Activated naive CD4-positive, alpha-beta T cell (primary cell): ENCODE results near the gene BRD2.

Experiments
- DNase-seq, 4 experiments: peaks; one replicate each; lab custom pipeline; 2025; lab: John Stamatoyannopoulos, UW

The BRD2 gene

DNA sequence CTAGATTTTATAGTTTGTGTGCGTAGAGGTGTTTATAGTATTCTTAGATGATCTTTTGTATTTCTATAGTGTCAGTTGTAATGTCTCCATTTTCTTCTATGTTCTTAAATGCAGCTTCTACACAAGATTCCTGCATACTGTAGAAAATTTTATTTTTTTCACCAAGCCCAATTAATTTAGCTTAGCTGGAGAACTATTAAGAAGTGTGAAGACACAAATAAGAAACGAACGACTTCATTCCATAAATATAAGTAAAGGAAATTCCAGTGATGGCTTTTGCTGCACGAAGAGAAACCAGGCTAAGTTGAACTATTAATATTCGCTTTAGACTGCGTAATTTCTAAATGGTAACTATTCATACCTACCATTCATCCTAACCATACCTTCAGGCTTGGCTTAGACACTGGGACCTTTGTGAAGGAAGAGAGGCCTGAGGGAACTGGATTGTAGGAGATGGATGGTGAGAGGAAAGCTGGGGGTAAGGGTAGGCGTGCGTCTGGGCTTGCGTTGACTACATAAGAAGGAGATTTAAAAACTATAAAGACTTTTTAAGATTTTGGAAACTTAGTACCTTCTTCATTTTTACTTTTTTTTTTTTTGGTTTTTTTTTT lies 25.1 kb downstream of the BRD2 start:
- DNase-seq, result no peak

DNA sequence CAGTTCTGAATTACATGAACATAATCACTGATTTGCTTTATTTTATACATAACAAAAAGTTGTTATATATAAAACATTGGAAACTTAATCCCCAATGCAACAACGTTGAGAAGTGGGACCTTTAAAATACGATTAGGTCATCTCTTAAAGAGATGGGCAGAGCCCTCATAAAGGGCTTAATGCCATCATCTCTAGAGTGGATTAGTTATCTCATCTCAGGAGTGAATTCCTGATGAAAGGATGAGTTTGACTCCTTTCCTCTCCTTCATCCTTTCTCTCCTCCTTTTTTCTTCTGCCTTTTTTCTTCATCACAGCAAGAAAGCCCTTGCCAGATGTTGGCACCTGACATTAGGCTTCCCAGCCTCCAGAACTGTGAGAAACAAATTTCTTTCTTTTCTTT lies 27.1 kb downstream of the BRD2 start:
- DNase-seq, result no peak

DNA sequence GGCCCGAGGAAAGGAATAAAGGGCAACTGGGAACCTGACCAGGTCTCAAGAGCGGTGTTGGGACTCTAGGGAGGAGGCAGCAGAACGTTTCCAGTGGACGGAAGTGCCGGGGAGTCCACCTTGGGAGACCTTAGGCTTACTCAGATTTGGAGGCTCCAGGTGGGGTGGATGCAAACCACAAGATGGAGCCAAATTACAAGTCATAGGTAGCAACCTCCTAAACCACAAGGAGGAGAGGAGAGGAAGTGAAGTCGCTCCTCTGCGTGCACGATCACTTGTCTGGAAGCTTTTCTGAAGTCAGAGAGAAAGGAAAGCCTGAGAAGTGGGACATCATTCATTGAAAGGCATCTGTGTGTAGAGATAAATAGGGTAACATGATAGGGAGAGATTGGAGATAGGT lies 31.7 kb downstream of the BRD2 start:
- no peak for DNase-seq

DNA sequence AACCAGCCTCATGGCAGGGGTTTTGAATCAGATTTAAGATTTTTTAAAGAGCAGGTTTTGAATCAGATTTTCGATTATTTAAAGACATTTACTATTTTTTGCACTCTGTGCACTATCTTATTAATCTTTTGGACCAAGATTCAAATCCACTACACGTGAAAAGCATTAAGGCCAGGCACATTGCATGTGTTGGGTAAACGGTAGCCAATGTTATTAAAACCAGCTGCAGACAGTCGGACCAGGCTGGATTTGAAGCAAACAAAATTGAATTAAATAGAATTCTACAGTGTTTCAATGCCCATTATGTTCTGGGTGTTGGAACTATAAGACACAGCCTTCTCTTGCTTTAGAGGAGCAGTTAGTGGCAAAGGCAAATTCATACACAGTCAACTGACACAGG lies 33.3 kb downstream of the BRD2 start:
- DNase-seq, result no peak

DNA sequence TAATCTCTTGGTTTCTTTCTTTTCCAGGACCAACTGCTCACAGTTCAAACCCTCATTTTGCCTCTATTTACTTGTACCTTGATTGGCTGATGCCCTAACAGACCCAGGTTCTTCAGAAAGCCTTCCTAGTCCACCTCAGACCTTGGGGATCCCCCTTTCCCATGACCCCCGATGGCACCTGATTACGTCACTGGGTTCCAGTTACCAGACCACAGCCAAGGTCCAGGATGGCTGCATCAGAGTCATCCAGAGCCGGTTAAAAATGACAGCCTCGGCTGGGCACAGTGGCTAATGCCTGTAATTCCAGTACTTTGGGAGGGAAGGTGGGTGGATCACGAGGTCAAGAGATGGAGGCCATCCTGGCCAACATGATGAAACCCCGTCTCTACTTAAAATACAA lies 36.5 kb downstream of the BRD2 start:
- no peak for DNase-seq

DNA sequence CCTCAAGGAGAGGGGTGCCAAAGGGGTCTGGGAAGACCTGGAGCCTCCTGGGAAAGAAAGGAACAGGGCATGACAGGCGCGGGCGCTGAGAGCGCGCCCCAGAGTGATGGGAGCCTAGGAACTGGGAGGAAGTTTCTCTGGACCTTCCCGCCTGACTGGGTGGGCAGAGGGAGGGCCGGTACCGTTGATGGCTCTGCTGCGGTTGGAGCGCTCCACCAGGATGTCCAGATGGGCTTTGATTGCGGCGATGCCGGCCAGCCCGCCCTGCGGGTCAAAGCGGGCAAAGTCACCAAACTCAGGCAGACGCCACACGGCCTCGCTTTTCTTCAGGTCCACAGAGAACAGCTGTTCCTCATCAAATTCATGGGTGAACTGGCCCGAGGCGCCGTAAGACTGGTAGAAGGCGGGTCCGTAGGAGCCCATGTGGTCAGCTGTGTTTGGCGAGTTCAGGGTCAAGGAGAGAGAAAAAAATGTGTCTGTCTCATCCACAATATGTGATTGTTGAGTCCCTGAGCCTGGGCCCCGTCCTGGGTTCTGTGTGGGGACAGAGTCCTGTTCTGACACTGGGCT lies 39.5 kb downstream of the BRD2 start:
- DNase-seq, result no peak

DNA sequence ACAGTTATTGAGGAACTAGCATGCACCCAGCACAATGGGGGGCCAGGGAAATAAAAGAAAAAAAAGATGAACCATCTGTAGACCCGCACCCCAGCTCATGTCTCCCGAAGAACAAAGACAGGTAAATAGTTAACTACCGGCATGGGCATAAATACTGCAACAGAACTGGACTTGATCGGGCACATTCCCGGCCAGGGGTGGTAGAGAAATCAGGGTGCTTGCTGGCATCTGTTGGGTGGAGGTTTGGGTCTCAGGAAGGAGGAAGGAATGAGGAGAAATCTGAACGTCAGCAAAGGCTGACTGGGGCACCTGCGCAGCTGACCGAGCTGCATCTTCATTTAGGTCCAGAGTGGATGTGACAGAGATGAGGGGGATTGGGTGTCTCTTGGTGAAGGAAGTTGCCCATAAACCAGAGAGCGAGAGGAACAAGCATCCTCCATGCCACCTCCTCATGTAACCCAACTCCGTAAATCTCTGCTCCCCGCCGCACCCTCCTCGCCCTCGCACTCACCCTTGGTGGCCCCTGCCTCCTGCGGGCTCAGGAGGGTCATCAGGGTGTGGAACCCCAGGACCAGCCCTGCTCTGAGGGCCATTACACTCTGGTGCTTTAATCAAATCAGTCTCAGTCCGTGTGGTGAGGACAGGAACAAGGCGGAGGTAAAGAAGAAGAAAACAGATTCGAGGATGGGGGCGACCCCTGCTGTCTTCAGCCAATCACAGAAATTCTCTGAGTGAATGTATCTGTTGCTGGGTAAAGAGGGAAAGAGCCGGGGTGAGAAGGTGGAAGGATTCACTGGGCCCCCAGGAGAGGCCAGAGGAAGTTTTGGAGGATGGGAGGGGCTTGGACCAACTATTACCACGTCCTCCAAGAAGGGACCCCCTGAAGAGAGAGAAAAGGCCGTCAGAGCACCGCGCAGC lies 40.8 kb downstream of the BRD2 start, which contains the start of gene HLA-DOA:
HLA-DOA (minus strand) TSS at position 648 of the 918 bp plus-strand sequence.
- peak in 2 of 4 experiments; percentile 18 to 35 for DNase-seq

DNA sequence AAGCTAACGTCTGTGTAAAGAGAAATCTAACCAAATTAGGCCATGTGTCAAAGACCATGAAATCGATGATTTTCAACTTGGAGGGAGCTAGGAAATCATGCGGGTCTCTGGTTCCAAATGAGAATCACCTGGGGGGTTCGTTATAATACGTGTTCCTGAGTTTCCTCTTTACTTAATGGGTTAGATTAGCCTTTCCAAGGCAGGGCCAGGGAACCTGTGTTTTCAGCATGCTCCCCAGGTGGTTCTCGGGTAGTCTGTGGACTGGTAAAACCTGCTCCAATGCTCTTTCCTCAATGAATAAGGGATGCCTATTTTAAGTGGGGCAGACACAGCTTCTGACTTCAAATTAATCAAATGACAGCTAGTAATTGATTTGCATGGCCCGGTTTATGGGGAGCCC lies 42.0 kb downstream of the BRD2 start:
- DNase-seq, result no peak

DNA sequence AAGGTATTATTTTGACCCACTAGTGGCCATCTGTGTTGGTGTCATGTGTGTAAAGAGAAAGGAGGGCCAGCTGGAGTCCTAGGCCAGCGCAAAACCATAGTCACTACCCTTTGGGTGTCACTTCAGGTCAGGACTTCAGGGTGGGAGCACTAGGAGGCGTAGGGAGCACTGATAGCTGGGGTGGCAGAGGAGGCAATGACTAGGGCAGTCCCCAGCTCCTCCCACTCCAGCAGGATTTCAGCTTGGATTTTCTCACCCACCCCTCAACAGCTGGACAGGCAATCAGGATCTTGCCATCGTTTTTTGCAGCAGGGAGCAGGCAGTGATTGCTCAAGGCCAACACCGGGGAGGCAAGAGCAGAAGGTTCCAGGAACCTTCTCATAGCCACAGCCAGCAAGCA lies 45.2 kb downstream of the BRD2 start:
- DNase-seq, result no peak

DNA sequence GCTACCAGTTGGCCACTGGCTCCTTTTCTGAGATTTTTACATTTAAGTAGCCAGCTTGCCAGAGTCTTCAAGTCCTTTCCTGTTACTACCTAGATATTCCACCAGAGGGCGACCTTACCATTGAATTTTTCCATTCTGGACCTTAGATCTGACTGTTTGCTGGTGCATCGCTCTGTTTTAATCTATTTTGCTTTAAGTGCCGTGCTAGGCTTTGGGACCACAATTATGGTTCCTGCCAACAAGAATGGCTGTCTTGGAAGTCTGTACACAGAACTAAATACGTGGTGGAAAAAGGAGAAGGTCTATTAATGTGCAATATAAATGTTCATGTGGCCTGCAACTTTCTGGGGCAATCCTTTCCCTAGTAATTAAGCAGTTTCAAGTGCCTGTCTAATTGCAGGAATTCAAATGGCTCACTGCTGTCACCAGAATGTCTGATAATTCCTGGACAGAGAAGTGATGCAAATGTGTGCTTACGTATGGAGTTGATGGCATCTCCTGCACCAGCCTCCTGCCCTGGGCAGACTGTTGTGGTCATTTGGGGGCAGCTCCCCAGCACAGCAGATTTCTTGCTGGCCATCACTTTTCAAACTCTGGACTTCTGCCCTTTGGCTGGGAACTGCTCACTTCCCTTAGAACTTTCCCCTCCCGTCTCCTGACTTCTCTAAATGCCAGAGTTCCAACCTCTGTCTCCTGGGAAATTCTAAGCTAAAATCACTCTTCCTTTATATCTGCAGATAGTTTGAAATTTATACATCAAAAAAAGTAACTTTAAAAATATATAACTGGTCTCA lies 46.6 kb downstream of the BRD2 start:
- DNase-seq, result no peak

DNA sequence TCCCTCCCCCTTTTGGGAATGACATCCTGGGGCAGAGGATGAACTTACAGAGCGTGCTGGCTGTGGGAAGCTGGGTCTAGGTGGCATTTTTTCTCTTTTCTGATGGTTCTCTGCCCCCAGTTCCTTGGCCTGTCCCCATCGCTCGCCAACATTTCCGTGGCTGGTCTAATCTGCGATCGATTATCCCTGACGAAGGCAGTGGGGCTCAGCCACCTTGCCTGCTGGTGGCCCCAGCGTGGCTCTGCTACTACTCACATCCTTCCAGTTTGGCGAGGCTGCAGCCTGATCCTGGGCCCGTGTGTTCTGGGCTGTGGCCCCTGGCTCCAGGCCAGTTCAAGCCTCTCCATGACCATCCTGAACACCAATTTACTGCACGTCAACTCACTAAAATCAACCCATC lies 47.4 kb downstream of the BRD2 start:
- no peak for DNase-seq

DNA sequence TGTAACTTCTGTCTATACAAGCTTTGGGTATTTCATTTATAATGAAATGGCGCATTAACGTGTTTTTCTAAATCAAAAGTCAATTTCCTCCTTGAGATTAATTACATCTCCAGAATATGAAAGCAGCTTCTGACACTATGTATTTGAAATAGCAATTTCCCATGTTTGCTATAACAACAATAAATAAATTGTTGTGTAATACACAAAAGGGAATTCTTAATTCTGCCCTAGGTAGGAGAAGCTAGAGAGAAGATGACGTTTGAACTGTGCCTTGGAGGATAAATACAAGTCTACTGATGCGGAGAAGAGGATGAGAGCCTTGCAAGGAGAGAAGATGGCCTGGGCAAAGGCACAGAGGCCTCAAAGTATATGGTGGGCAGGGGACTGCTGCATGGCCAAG lies 48.6 kb downstream of the BRD2 start:
- DNase-seq, result no peak

DNA sequence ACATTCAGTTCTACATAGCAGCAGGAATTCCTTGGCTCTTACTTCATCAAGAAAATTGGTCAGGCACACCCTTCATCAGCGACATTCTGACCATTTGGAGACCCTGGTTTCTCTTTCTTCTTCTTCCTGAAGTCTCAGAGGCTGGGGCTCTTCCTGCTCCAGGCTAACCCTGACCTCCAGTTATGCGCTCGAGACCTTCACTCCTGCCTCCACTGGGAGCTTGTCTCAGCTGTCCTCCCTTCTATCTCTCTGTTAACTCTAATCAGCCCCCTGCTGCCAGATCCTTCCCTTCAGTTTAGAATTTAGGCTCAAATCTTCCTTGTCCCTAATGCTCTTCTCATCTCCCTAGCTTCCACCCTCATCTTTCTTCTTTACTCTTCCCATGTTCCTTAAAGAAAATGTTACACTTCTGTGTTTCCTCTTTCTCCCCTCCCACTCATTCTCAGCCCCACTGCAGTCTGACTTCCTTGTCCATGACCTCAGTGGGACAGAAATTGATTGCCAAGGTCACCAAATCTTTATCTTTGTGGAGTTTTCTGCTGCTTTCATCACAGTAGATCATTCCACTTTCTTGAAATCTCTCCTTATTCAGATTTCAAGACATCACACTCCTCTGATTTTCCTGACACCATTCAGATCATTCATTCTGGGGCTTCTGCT lies 49.4 kb downstream of the BRD2 start:
- DNase-seq, result no peak

DNA sequence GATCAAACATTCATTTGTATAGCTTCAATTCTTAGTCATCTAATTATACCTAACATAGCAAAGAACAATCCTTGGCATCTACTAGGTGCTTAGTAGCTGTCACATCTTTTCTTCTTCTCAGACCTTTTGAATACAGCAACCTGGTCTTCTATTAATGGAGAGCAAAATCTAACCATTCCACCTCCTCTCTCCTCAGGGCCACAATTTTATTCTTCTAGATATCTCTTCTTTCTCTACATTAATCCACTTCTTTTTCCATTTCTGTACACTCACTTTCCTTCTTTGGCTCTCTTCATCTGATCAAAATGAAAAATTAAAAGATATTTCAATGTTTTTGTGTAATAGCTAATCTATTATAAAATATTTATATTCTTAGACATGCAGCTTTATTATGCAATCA lies 50.0 kb downstream of the BRD2 start:
- no peak for DNase-seq

DNA sequence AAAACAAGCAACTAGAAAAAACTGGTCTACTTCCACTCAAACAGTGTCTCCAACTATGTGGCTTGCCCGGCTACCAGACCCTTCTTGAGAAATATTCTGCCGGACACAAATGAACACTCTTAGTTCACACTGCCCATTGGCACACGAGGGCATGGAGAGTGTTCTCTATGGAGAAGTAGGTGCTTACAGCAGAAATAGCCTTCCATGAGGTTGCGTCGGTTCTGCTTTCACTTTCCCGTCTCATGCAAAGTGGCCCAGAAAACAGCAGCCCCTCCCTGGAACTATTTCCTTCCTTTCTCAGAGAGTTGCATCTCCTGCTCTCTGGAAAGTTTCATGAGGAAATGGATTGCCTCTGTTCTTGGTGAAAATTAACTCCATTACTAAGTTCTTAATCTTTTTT lies 50.5 kb downstream of the BRD2 start:
- no peak for DNase-seq

DNA sequence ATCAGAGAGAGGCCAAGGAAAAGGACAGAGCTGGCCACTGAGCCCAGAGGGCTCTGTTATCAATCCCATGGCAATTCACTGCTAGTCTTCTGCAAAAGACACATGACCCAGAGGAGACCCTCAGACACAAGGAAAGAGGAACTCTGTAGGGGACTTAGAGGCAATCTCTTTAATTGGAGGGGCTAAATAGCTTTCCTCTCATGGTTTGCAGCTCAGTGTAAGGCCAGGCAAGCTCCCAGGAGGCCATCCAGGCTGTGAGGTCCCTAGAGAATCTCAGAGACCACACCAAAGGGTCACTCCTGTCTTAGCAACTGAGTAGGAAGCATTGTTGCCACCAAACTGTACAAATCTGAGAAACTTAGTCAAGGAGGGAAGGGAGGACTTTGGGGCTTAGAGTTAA lies 51.0 kb downstream of the BRD2 start:
- no peak for DNase-seq

DNA sequence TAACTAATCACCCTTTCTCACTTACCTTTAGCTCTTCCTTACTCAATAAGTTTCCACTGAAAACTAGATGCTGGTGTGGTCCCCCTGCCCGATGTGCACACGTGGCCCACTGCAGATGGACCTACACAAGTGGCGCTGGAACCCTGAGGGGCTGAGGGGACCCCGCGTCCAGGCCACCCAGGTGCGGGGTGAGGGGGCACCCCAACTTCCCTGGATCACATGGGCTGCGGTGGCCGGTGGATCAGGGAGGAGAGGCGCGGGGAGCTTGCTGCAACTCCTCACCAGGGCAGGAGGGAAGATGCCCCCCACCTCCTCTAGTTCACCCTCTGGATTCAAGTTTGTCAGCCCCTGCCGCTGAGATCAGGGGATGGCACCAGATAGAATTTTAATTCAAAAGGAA lies 53.5 kb downstream of the BRD2 start:
- no peak for DNase-seq

DNA sequence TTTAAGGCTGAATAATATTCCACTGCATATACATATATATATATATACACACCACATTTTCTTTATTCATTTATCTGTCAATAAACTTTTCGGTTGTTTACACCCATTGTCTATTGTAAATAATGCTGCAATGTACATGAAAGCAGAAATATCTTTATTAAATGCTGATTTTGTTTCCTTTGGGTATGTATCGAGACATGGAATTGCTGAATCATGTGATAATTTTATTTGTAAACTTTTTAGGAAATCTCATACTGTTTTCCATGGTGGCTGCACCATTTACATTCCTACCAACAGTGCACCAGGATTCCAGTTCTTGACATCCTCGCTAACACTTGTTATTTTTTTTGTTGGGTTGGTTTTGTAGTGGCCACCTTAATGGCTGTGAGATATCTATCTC lies 55.1 kb downstream of the BRD2 start:
- DNase-seq, result no peak

DNA sequence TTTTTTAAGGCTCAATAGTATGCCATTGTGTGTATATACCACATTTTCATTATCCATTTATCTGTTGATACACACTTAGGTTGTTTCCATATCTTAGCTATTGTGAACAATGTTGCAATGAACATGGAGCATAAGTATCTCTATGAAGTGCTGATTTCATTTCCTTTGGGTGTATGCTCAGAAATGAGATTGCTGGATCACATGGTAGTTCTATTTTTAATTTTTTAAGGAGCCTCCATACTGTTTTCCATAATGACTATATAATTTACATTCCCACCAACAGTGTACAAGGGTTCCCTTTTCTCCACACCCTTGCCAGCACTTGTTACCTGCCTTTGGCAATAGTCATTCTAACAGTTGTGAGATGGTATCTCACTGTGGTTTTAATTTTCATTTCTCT lies 56.1 kb downstream of the BRD2 start:
- DNase-seq, result no peak

DNA sequence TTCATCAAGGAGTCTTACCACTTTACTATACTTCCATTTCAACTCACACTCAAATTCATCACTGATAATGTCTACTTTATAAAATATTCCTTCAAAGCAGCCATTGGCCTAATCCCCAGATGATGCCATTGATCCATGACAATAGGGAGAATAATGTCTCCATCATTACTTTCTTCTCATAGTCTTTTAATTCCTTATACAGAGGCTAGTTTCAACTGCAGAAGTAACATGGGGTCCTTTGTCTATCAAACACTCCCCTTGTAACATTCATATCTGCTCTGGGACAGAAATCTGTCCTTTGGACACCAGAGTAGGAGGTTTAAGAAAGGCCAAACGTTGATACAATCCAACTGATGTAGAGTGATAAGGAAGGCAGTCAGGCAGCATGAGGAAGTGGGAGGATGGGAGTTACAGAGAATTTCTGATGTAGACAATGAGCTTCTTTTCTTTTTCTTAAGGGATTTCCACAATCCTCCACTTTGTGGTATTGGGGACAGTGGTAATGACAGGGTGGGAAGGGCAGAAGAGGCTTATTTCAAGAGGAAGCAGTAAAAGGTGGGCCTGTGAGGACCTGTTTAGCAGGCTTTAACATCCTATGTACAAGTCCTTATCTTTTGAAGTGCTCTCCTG lies 59.9 kb downstream of the BRD2 start:
- DNase-seq, result no peak
